Duodenal mucosa (tissue), 2 donors: ENCODE results near the gene MYCN.
"Not testable (repeated sequence)": the region's sequence is repeated elsewhere in the genome, so short reads cannot be mapped to it uniquely, and the experiment has no call there.

Experiments used
- H3K27ac ChIP-seq: one replicate; pipeline ENCODE4 v1.7.0; 2013; ENCODE audit warnings: low read depth, low read length
- H3K27me3 ChIP-seq, 2 donors: one replicate each; pipeline ENCODE4 v1.7.0; 2013; ENCODE audit warnings: low read length in 2 of 2, control low read depth in 1 of 2; ENCODE audit not compliant: insufficient read depth in 2 of 2, control insufficient read depth in 1 of 2
- H3K36me3 ChIP-seq, 2 donors: one replicate each; pipeline ENCODE4 v1.7.0; 2013; ENCODE audit warnings: low read length in 2 of 2, control low read depth in 1 of 2; ENCODE audit not compliant: insufficient read depth in 2 of 2, control insufficient read depth in 1 of 2
- H3K4me1 ChIP-seq, 2 donors: one replicate each; pipeline ENCODE4 v1.7.0; 2013; ENCODE audit warnings: low read length in 2 of 2, control low read depth in 1 of 2; ENCODE audit not compliant: insufficient read depth in 2 of 2, control insufficient read depth in 1 of 2
- H3K4me3 ChIP-seq, 2 donors: one replicate each; pipeline ENCODE4 v1.7.0; 2013; ENCODE audit warnings: low read length in 2 of 2, low read depth in 1 of 2
- H3K9ac ChIP-seq, 2 donors: one replicate each; pipeline ENCODE4 v1.7.0; 2013; ENCODE audit warnings: low read length in 2 of 2, low read depth in 1 of 2
- H3K9me3 ChIP-seq, 2 donors: one replicate each; pipeline ENCODE4 v1.7.0; 2013; ENCODE audit warnings: low read length in 2 of 2, control low read depth in 1 of 2; ENCODE audit not compliant: control insufficient read depth in 1 of 2

The MYCN gene

GRCh38 chr2:15897431-15898098 lies 42.8 kb upstream of the MYCN start:
- Histone ChIP-seq H3K4me1 (no peaks in the 10 kb centered on the region), H3K36me3 (no peaks in the 10 kb centered on the region), H3K27me3 (no peaks in the 10 kb centered on the region), H3K9ac (no peak overlapping the region), H3K27ac (no peak overlapping the region), H3K9me3 (peaks cover 0 to 7% of the 10 kb centered on the region in 2 donors), H3K4me3 (no peak overlapping the region)

- H3K36me3 ChIP-seq = no peaks in the 10 kb centered on the region
- no peak overlapping the region for H3K27ac ChIP-seq
- H3K4me1 ChIP-seq = no peaks in the 10 kb centered on the region
- no peak overlapping the region for H3K9ac ChIP-seq
- H3K4me3 ChIP-seq = no peak overlapping the region
- H3K27me3 ChIP-seq = no peaks in the 10 kb centered on the region
- peaks cover 0 to 7% of the 10 kb centered on the region in 2 donors for H3K9me3 ChIP-seq
Measured at GRCh38 chr2:15899327-15899612, 41.1 kb upstream of the MYCN start.

- Histone ChIP-seq H3K27ac (no peak overlapping the region), H3K36me3 (no peaks in the 10 kb centered on the region), H3K4me1 (no peaks in the 10 kb centered on the region), H3K4me3 (no peak overlapping the region), H3K9ac (no peak overlapping the region), H3K27me3 (no peaks in the 10 kb centered on the region), H3K9me3 (peaks cover 0 to 7% of the 10 kb centered on the region in 2 donors)
Measured at GRCh38 chr2:15899751-15900493, 40.4 kb upstream of the MYCN start.

GRCh38 chr2:15901095-15901807 lies 39.1 kb upstream of the MYCN start:
- Histone ChIP-seq H3K9ac (no peak overlapping the region), H3K4me1 (no peaks in the 10 kb centered on the region), H3K4me3 (no peak overlapping the region), H3K27me3 (no peaks in the 10 kb centered on the region), H3K9me3 (peaks cover 0 to 7% of the 10 kb centered on the region in 2 donors), H3K27ac (no peak overlapping the region), H3K36me3 (no peaks in the 10 kb centered on the region)

GRCh38 chr2:15901808-15902130 lies 38.6 kb upstream of the MYCN start:
- H3K9ac ChIP-seq = no peak overlapping the region
- no peak overlapping the region for H3K4me3 ChIP-seq
- H3K36me3 ChIP-seq = no peaks in the 10 kb centered on the region
- peaks cover 0 to 7% of the 10 kb centered on the region in 2 donors for H3K9me3 ChIP-seq
- H3K27ac ChIP-seq = no peak overlapping the region
- H3K4me1 ChIP-seq = no peaks in the 10 kb centered on the region
- H3K27me3 ChIP-seq = no peaks in the 10 kb centered on the region

- H3K27ac ChIP-seq, H3K4me1 ChIP-seq, H3K4me3 ChIP-seq, H3K27me3 ChIP-seq, H3K36me3 ChIP-seq, H3K9me3 ChIP-seq, H3K9ac ChIP-seq: not testable (repeated sequence)
Measured at GRCh38 chr2:15903910-15904309, 36.4 kb upstream of the MYCN start.

GRCh38 chr2:15905267-15905645 lies 35.1 kb upstream of the MYCN start:
- Histone ChIP-seq H3K4me1 (no peaks in the 10 kb centered on the region), H3K27me3 (no peaks in the 10 kb centered on the region), H3K9ac (no peak overlapping the region), H3K9me3 (no peaks in the 10 kb centered on the region), H3K4me3 (no peak overlapping the region), H3K36me3 (no peaks in the 10 kb centered on the region), H3K27ac (no peak overlapping the region)

GRCh38 chr2:15905986-15906491 lies 34.3 kb upstream of the MYCN start:
- no peak overlapping the region for H3K9ac ChIP-seq
- H3K27ac ChIP-seq = no peak overlapping the region
- no peaks in the 10 kb centered on the region for H3K9me3 ChIP-seq
- no peaks in the 10 kb centered on the region for H3K36me3 ChIP-seq
- no peaks in the 10 kb centered on the region for H3K4me1 ChIP-seq
- no peak overlapping the region for H3K4me3 ChIP-seq
- no peaks in the 10 kb centered on the region for H3K27me3 ChIP-seq

GRCh38 chr2:15906778-15907177 lies 33.6 kb upstream of the MYCN start:
- Histone ChIP-seq H3K4me1 (no peaks in the 10 kb centered on the region), H3K9ac (no peak overlapping the region), H3K27me3 (no peaks in the 10 kb centered on the region), H3K4me3 (no peak overlapping the region), H3K36me3 (no peaks in the 10 kb centered on the region), H3K27ac (no peak overlapping the region), H3K9me3 (no peaks in the 10 kb centered on the region)
